GM12873 (cell line): ENCODE data around the gene HOXB1.

Experiments
- CTCF ChIP-seq: IDR thresholded peaks from 2 replicates; pipeline ENCODE4 v1.5.1; 2012; ENCODE audit warnings: low read depth, mild to moderate bottlenecking, moderate library complexity, low read length, control low read depth; ENCODE audit not compliant: insufficient read depth; ENCODE audit errors: missing control alignments

Gene HOXB1

DNA sequence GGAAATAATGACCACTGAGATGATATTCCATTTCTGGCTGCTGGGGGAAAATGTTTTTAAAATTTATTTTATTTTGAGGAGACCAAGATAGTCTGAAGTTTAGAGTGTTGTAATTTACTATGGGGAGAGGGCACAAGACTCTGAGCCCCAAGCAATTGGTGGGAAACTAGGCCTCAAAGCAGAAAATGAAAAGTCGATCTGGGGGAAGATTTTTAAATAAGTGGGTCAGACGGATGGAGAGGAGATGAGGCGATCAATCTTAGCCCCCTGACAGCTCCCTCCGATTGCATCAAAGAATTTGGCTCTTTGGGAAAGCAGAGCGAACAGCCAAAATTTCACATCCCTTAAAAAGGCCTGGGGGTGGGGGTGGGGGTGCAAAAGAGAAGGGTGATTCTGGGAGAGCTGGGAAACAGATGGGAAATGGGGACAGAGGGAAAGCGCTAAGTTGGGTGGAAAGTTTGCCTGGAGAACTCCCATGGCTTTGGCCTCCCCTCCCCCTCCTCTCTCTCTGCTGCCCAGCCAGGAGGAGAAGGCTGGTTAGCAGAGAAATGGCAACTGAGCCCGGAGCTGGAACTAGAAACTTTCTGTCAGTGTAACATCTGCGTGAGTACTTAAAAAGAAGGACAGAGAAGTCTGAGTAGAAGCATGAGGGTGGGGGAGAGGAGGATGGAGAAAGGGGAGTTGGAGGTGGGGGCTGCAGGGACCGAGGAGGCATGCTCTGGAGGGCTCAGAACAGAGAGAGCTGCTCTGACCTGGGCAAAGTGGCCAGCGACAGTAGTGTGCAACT lies 15.5 kb upstream of the HOXB1 start:
- TF ChIP-seq CTCF = no peak

GRCh38 chr17:48545539-48545938 lies 14.7 kb upstream of the HOXB1 start:
- no peak for TF ChIP-seq CTCF

GRCh38 chr17:48545022-48545375 lies 14.2 kb upstream of the HOXB1 start, which contains the start of gene HOXB2:
Gene HOXB2, minus strand, starts transcription at chr17:48545109. Its CDS starts 198 bp downstream, at chr17:48544911.
- TF ChIP-seq CTCF = no peak

GRCh38 chr17:48544349-48545021 lies 13.7 kb upstream of the HOXB1 start:
- TF ChIP-seq CTCF = no peak

DNA sequence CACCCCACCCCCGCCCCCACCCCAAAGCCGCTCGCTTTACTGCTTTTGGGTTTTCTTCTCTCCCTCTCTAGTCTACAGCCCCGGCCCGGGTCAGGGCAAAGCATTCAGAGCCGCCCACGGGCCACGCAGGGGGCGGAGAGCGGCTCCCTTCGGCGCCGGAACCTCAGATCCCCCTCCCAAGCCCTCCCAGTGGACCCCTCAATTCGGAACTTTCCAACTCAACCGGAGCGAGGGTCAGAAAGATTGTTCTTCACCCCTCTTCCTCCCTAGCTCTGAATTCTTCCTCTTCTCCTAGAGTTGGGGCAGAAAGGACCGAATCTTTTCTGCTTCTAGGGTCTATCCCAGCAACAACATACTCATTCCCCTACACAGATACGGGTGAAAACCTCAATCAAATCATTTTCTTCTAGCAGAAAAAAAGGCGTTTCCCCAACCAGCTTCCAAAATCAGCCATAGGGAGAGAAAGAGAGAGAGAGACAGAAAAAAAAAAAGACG lies 13.1 kb upstream of the HOXB1 start:
- TF ChIP-seq CTCF = no peak

- peak; percentile 44 for TF ChIP-seq CTCF
These were observed 12.5 kb upstream of the HOXB1 start for GRCh38 chr17:48543107-48543853.

DNA sequence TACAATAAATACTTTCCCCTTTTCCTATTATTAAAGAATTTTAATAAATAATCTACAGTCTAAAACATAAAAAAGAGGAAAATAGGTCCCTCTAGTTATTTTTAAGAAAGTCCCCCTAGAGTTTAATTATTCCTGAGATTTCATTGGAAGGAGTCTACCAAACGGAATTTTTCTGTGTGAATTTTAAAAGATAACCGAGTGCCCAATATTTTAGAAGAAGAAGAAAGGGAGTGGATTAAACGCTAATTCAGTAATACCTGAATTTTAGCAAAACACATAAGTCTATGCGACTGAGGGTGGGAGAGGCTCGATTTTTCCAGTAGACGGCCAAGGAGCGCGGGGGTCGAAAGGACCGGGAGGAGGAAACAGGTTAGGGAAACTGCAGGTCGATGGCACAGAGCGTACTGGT lies 11.9 kb upstream of the HOXB1 start:
- TF ChIP-seq CTCF = no peak
